Measurements from ENCODE around the gene PPFIBP2. TPM values are rescaled to one million over a fixed set of nuclear protein-coding genes. Genes with fewer than 3 reads are reported as not detected.

PPFIBP2 gene
- total RNA-seq, 1 donor from 2014 or later = 8.7 TPM

- H3K9ac ChIP-seq = no peak overlapping the region
- no peaks in the 10 kb centered on the region for H3K4me1 Mint-ChIP-seq
- no peaks in the 10 kb centered on the region for H3F3A ChIP-seq (ENCODE audit: low read depth)
- DNase-seq (ENCODE audit: low spot score) = no peak
- H3K9me3 ChIP-seq (ENCODE audit: low read depth) = no peaks in the 10 kb centered on the region
- H3K27me3 ChIP-seq = no peaks in the 10 kb centered on the region
- no peaks in the 10 kb centered on the region for H3K36me3 Mint-ChIP-seq
- no peaks in the 10 kb centered on the region for H4K20me1 ChIP-seq (ENCODE audit: low read depth)
- H2AFZ ChIP-seq (replicated peaks) = no peak overlapping the region
- no peak overlapping the region for H3K4me3 ChIP-seq
- H3K27ac Mint-ChIP-seq = no peak overlapping the region
- no peaks in the 10 kb centered on the region for H3K9me3 Mint-ChIP-seq
- no peaks in the 10 kb centered on the region for H3K27me3 Mint-ChIP-seq (ENCODE audit: insufficient read depth, low read depth)
- H3K36me3 ChIP-seq = no peaks in the 10 kb centered on the region
- no peaks in the 10 kb centered on the region for H3K79me2 ChIP-seq (ENCODE audit: low read depth)
- no peak for TF ChIP-seq EZH2phosphoT487 (IDR thresholded peaks at IDR 0.05)
- TF ChIP-seq CTCF (IDR thresholded peaks at IDR 0.05) = no peak
- no peak for TF ChIP-seq EZH2 (IDR thresholded peaks at IDR 0.05)
- H3K27ac ChIP-seq = no peak overlapping the region
- H3K4me3 Mint-ChIP-seq = no peak overlapping the region
- H3K4me2 ChIP-seq = no peak overlapping the region
- no peaks in the 10 kb centered on the region for H3K4me1 ChIP-seq
Observed at GRCh38 chr11:7506243-7506642, 7.6 kb upstream of the PPFIBP2 start.

- no peaks in the 10 kb centered on the region for H3K9me3 ChIP-seq (ENCODE audit: low read depth)
- H2AFZ ChIP-seq (replicated peaks) = no peak overlapping the region
- Mint-ChIP-seq H3K9me3 (no peaks in the 10 kb centered on the region), H3K36me3 (no peaks in the 10 kb centered on the region), H3K27me3 (ENCODE audit: insufficient read depth, low read depth) (peaks cover 4% of the 10 kb centered on the region), H3K27ac (no peak overlapping the region), H3K4me3 (no peak overlapping the region), H3K4me1 (peaks cover 9% of the 10 kb centered on the region)
- no peaks in the 10 kb centered on the region for H3K79me2 ChIP-seq (ENCODE audit: low read depth)
- TF ChIP-seq EZH2 (IDR thresholded peaks at IDR 0.05) (no peak), EZH2phosphoT487 (IDR thresholded peaks at IDR 0.05) (no peak), CTCF (IDR thresholded peaks at IDR 0.05) (no peak)
- no peak overlapping the region for H3K4me3 ChIP-seq
- H4K20me1 ChIP-seq (ENCODE audit: low read depth) = no peaks in the 10 kb centered on the region
- no peaks in the 10 kb centered on the region for H3K27me3 ChIP-seq
- no peak overlapping the region for H3K4me2 ChIP-seq
- H3K4me1 ChIP-seq = peaks cover 6% of the 10 kb centered on the region
- no peak overlapping the region for H3K27ac ChIP-seq
- DNase-seq (ENCODE audit: low spot score) = no peak
- H3F3A ChIP-seq (ENCODE audit: low read depth) = peaks cover 6% of the 10 kb centered on the region
- no peak overlapping the region for H3K9ac ChIP-seq
- no peaks in the 10 kb centered on the region for H3K36me3 ChIP-seq
Observed at GRCh38 chr11:7508087-7508486, 5.7 kb upstream of the PPFIBP2 start.

- Histone ChIP-seq H3K4me1 (peaks cover 13% of the 10 kb centered on the region), H3K9ac (no peak overlapping the region), H2AFZ (replicated peaks) (no peak overlapping the region), H3F3A (ENCODE audit: low read depth) (peaks cover 11% of the 10 kb centered on the region), H3K27me3 (peaks cover 11% of the 10 kb centered on the region), H3K4me2 (no peak overlapping the region), H3K36me3 (no peaks in the 10 kb centered on the region), H3K27ac (no peak overlapping the region), H3K9me3 (ENCODE audit: low read depth) (no peaks in the 10 kb centered on the region), H4K20me1 (ENCODE audit: low read depth) (no peaks in the 10 kb centered on the region), H3K79me2 (ENCODE audit: low read depth) (no peaks in the 10 kb centered on the region), H3K4me3 (no peak overlapping the region)
- no peaks in the 10 kb centered on the region for H3K9me3 Mint-ChIP-seq
- no peak overlapping the region for H3K27ac Mint-ChIP-seq
- TF ChIP-seq EZH2 (IDR thresholded peaks at IDR 0.05) = no peak
- no peak for TF ChIP-seq EZH2phosphoT487 (IDR thresholded peaks at IDR 0.05)
- no peak for TF ChIP-seq CTCF (IDR thresholded peaks at IDR 0.05)
- no peaks in the 10 kb centered on the region for H3K36me3 Mint-ChIP-seq
- peaks cover 4% of the 10 kb centered on the region for H3K27me3 Mint-ChIP-seq (ENCODE audit: insufficient read depth, low read depth)
- H3K4me1 Mint-ChIP-seq = peaks cover 15% of the 10 kb centered on the region
- DNase-seq (ENCODE audit: low spot score) = no peak
- H3K4me3 Mint-ChIP-seq = no peak overlapping the region
Observed at GRCh38 chr11:7509966-7510365, 3.8 kb upstream of the PPFIBP2 start.

Measured in neural progenitor cell (in vitro differentiated cells).